DOHH2 (cell line): ENCODE measurements around the gene TLE3.

ENCODE experiments used
- H3F3A ChIP-seq: fragments of 200-600 bp; sonication (generic), shearing (Covaris generic); 2 replicates; pipeline ENCODE4 v1.6.0; 2016; ENCODE audit warnings: antibody characterized with exemption, mild to moderate bottlenecking; ENCODE audit not compliant: control insufficient read depth, insufficient read depth
- H3K27ac ChIP-seq: fragments of 200-600 bp; sonication (generic); 2 replicates; pipeline ENCODE4 v1.5.1; 2014; ENCODE audit warnings: low read depth, mild to moderate bottlenecking, low read length, moderate library complexity
- H3K27me3 ChIP-seq: fragments of 200-600 bp; sonication (generic); 2 replicates; pipeline ENCODE4 v1.6.1; 2014; ENCODE audit warnings: mild to moderate bottlenecking, low read length, mixed read lengths; ENCODE audit not compliant: control insufficient read depth
- H3K36me3 ChIP-seq: fragments of 200-600 bp; sonication (generic); 2 replicates; pipeline ENCODE4 v1.6.1; 2014; ENCODE audit warnings: mild to moderate bottlenecking, low read length, moderate library complexity, mixed read lengths; ENCODE audit not compliant: control insufficient read depth
- H3K4me1 ChIP-seq: fragments of 200-600 bp; sonication (generic); 2 replicates; pipeline ENCODE4 v1.6.1; 2014; ENCODE audit warnings: mild to moderate bottlenecking, low read length, mixed read lengths; ENCODE audit not compliant: control insufficient read depth
- H3K4me2 ChIP-seq: fragments of 200-600 bp; sonication (generic); 2 replicates; pipeline ENCODE4 v1.6.0; 2014; ENCODE audit warnings: mild to moderate bottlenecking, low read length, moderate library complexity
- H3K4me3 ChIP-seq: fragments of 200-600 bp; sonication (generic); 2 replicates; pipeline ENCODE4 v1.5.1; 2014; ENCODE audit warnings: mild to moderate bottlenecking, low read length, mixed read lengths
- H3K79me2 ChIP-seq: fragments of 200-600 bp; sonication (generic); 2 replicates; pipeline ENCODE4 v1.6.1; 2014; ENCODE audit warnings: mild to moderate bottlenecking, low read length, mixed read lengths; ENCODE audit not compliant: control insufficient read depth
- H3K9me2 ChIP-seq: fragments of 200-600 bp; sonication (generic); replicated peaks from 2 replicates; pipeline ENCODE4 v1.6.1; 2014; ENCODE audit warnings: mild to moderate bottlenecking, low read length, mixed read lengths; ENCODE audit not compliant: control insufficient read depth
- H3K9me3 ChIP-seq: fragments of 200-600 bp; sonication (generic); 2 replicates; pipeline ENCODE4 v1.6.1; 2014; ENCODE audit warnings: antibody characterized with exemption, low read length, mixed read lengths; ENCODE audit not compliant: control insufficient read depth, insufficient read depth
- H4K20me1 ChIP-seq: fragments of 200-600 bp; sonication (generic); 2 replicates; pipeline ENCODE4 v1.6.0; 2014; ENCODE audit warnings: low read depth, mild to moderate bottlenecking, antibody characterized with exemption, low read length, moderate library complexity; ENCODE audit not compliant: control insufficient read depth, insufficient read depth
- EZH2phosphoT487 ChIP-seq: fragments of 200-600 bp; sonication (generic); IDR thresholded peaks from 2 replicates; pipeline ENCODE4 v1.6.1; 2017; ENCODE audit warnings: borderline replicate concordance, mild to moderate bottlenecking, antibody characterized with exemption, low read length, moderate library complexity, mixed read lengths
- TF ChIP-seq, protein P1 (sequence below): fragments of 200-600 bp; sonication (generic); IDR thresholded peaks from one replicate; pipeline ENCODE4 v1.5.1; 2014; ENCODE audit warnings: antibody characterized with exemption, mild to moderate bottlenecking, low read depth, low read length; ENCODE audit not compliant: poor library complexity, severe bottlenecking

The TLE3 gene

DNA sequence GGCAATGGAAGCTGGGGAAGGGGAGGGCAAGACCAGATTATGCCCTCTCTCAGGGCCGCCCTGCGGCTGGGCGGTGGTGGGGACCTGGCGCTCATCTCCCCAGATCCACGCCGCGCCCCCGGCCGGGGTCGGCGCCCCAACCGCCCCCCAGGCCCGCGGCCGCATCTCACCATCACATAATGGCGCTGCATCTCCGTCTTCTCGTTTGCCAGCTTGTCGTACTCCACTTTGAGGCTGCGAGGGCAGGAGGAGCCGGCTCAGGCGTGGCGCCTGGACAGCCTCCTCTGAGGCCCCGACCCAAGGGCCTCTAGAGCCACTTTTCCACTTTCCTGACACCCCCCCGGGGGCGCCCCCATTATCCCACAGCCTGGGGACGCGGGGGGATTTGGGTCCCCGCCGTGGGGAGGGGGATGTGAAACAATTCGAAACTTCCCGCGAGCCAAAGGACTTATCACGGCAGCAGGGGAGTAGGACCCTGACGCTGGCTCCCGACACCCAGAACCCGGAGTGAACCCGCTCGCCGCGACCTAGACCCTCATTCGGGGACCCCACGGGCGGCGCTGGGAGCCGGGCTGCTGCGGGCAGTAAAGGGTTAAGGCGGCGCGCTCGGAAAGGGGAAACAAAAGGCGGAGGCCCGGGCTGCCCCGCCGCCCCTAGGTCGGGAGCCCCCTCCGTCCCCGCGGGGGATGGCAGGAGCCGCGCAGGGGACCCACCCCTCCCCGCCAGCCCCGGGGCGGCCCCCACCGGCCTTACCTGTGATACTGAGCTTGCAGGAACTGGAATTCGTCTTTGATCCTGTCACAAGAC lies 2.1 kb downstream of the TLE3 start:
- TF ChIP-seq EZH2phosphoT487 = no peak
- TF ChIP-seq, protein P1, sequence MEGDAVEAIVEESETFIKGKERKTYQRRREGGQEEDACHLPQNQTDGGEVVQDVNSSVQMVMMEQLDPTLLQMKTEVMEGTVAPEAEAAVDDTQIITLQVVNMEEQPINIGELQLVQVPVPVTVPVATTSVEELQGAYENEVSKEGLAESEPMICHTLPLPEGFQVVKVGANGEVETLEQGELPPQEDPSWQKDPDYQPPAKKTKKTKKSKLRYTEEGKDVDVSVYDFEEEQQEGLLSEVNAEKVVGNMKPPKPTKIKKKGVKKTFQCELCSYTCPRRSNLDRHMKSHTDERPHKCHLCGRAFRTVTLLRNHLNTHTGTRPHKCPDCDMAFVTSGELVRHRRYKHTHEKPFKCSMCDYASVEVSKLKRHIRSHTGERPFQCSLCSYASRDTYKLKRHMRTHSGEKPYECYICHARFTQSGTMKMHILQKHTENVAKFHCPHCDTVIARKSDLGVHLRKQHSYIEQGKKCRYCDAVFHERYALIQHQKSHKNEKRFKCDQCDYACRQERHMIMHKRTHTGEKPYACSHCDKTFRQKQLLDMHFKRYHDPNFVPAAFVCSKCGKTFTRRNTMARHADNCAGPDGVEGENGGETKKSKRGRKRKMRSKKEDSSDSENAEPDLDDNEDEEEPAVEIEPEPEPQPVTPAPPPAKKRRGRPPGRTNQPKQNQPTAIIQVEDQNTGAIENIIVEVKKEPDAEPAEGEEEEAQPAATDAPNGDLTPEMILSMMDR = no peak
- peaks cover 64% of the 10 kb centered on the region for H3K79me2 ChIP-seq

DNA sequence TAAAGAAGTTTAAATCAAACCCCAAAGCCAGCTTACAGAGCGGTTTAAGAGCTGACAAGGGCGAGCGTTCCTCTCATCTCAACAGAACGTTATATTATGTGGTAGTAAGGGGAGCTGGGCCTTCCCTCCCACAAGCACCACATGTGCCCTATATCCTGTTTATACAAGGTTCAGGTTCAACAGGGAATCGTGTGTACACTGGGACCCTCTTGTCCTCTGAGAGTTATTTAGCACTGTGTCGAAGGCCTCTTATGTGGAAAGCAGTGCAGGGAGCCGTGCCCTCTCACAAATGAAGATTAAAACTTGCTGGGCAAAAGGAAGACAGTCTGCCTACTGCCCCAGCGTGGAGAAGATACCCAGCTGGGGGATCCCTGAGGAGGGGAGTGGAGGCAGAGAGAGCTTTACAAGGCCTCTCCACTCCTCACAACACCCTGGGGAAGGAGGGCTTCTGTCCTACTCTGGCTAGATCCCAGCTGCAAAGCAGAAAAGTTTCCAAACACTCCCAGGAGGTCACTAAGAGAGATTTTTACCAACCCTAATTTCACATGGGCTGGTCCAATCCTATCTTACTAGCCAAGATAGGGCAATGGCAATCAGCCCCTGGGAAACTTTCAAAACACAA lies 2.9 kb downstream of the TLE3 start:
- H3K4me3 ChIP-seq = peak overlapping the region; percentile 98
- no peaks in the 10 kb centered on the region for H3K27me3 ChIP-seq
- no peaks in the 10 kb centered on the region for H3K9me3 ChIP-seq
- H3K27ac ChIP-seq = no peak overlapping the region
- peaks cover 38% of the 10 kb centered on the region for H3K4me1 ChIP-seq
- peaks cover 10% of the 10 kb centered on the region for H3F3A ChIP-seq
- H3K79me2 ChIP-seq = peaks cover 70% of the 10 kb centered on the region
- H3K9me2 ChIP-seq = no peaks in the 10 kb centered on the region
- peaks cover 66% of the 10 kb centered on the region for H3K36me3 ChIP-seq
- no peak for TF ChIP-seq EZH2phosphoT487
- TF ChIP-seq, protein P1 = no peak
- H4K20me1 ChIP-seq = peaks cover 22% of the 10 kb centered on the region
- peak overlapping the region; percentile 82 for H3K4me2 ChIP-seq

More for the DNA sequence above, 2.1 kb downstream of the TLE3 start:
- Histone ChIP-seq H3K27me3 (peaks cover 3% of the 10 kb centered on the region), H3K27ac (peak overlapping the region; percentile 84; the same call in 1 of the 2 replicates), H3K4me1 (peaks cover 46% of the 10 kb centered on the region), H3K4me3 (peak overlapping the region; percentile 98), H3K9me2 (no peaks in the 10 kb centered on the region), H3K4me2 (peak overlapping the region; percentile 82), H3F3A (peaks cover 10% of the 10 kb centered on the region), H4K20me1 (peaks cover 22% of the 10 kb centered on the region), H3K36me3 (peaks cover 59% of the 10 kb centered on the region), H3K9me3 (no peaks in the 10 kb centered on the region)

DNA sequence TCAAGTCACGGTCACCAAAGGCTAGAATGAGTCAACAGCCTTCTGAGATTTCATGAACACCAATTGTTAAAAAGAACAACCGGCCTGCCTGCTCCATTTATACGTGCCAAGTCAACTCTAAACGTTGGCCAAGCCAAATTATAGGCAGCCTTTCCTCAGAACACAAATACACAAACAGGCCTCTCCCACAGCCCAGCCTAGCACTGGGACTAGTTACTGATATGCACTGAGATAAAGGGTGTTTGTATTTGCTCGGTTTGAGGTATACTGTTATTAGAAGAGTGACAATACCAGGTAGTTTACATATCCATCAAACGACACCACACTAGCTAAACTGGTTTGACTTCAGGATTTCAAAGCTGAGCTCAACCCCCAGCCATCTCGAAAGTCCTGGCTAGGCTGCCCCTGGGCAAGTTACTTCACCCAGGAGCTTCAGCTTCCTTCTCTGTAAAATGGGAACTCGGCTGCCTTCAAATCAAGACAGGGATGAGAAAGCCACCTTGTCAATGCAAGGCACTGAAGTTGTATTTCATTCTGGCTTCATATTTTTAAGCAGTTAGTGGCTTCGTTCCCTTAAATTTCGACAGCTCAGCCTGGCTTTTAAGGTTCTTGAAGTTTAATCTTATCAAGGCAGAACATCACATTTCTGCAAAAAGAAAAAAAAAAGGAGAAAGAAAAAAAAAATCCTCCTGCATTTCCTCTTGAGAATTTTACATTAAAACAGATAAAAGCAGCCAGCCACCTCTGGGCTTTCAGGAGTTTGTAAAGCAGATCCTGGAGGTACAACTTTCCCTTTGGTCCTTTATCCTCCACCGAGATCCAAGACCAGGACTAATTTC lies 4.0 kb downstream of the TLE3 start:
- Histone ChIP-seq H3K4me1 (peaks cover 32% of the 10 kb centered on the region), H3K9me2 (no peaks in the 10 kb centered on the region), H3K27ac (no peak overlapping the region), H3K79me2 (peaks cover 77% of the 10 kb centered on the region), H3K27me3 (no peaks in the 10 kb centered on the region), H3F3A (peaks cover 10% of the 10 kb centered on the region), H3K9me3 (no peaks in the 10 kb centered on the region), H3K4me2 (0 out of 2 replicates have a peak overlapping the region, but pooled peaks have one; percentile 11), H3K4me3 (no peak overlapping the region), H3K36me3 (peaks cover 76% of the 10 kb centered on the region), H4K20me1 (peaks cover 25% of the 10 kb centered on the region)
- TF ChIP-seq, protein P1 = no peak
- no peak for TF ChIP-seq EZH2phosphoT487
